ENCODE data around the gene OBP2A.
"Not testable (repeated sequence)": the region's sequence is repeated elsewhere in the genome, so short reads cannot be mapped to it uniquely, and the experiment has no call there.

GRCh38 chr9:135534826-135535225 lies 11.1 kb upstream of the OBP2A start:
- TF ChIP-seq RNF2 (IDR thresholded peaks at IDR 0.05; ENCODE audit: borderline replicate concordance, low read depth, low read length, missing control alignments, poor library complexity, severe bottlenecking); POLR2AphosphoS5 (IDR thresholded peaks at IDR 0.05; ENCODE audit: low read depth, low read length); CTCF (IDR thresholded peaks at IDR 0.05; ENCODE audit: control extremely low read depth in 1 of 3, insufficient read depth in 1 of 3, low read depth in 1 of 3, low read length in 3 of 3); CEBPB (IDR thresholded peaks at IDR 0.05; ENCODE audit: low read depth, low read length); CREB1 (IDR thresholded peaks at IDR 0.05); ZNF274 (IDR thresholded peaks at IDR 0.05; ENCODE audit: borderline replicate concordance, extremely low read depth, low read length); KDM1A (IDR thresholded peaks at IDR 0.05; ENCODE audit: borderline replicate concordance, low read length); ATF2 (IDR thresholded peaks at IDR 0.05; ENCODE audit: low read length): not testable (repeated sequence)

Data from H1 (cell line).